Panc1 (cell line): ENCODE results near the gene RNF144B. TPM values are rescaled to one million over a fixed set of nuclear protein-coding genes. Genes with fewer than 3 reads are reported as not detected.

Experiments
- ATAC-seq: fragments of 200-7000 bp; cut with Tn5 transposase; 2 replicates; pipeline ENCODE4 v1.9.1; 2020; ENCODE audit warnings: mild to moderate bottlenecking, moderate library complexity
- BruUV-seq: library from RNA; stranded (reverse); fragments of 400-500 nt; replicated peaks from 2 replicates; lab custom pipeline; 2021; lab: Mats Ljungman, UMichigan
- CTCF ChIA-PET: fragments of 300-600 bp; sonication (Branson Sonifier 250); formaldehyde crosslinking; loops from one replicate; lab custom pipeline; 2022; ENCODE audit warnings: antibody characterized with exemption; lab: Charles Lee
- POLR2A ChIA-PET: fragments of 300-600 bp; sonication (Branson Sonifier 250); formaldehyde crosslinking; loops from one replicate; lab custom pipeline; 2022; ENCODE audit warnings: antibody characterized with exemption; lab: Charles Lee
- DNase-seq: peaks from one replicate; pipeline ENCODE4 v3.0.0-alpha.2; 2010; ENCODE audit warnings: low read depth, low spot score
- H3K27ac ChIP-seq: 2 replicates; pipeline ENCODE4 v1.5.1; 2011; ENCODE audit warnings: mild to moderate bottlenecking, low read length, inconsistent platforms
- H3K27me3 ChIP-seq: fragments of 200-500 bp; sonication (Bioruptor generic); 2 replicates; pipeline ENCODE4 v1.6.0; 2014; ENCODE audit warnings: low read length, inconsistent platforms; ENCODE audit not compliant: control insufficient read depth, insufficient read depth
- H3K36me3 ChIP-seq: fragments of 200-500 bp; sonication (Bioruptor generic); 2 replicates; pipeline ENCODE4 v1.5.1; 2014; ENCODE audit warnings: inconsistent platforms, mild to moderate bottlenecking, low read length, moderate library complexity; ENCODE audit not compliant: control insufficient read depth, insufficient read depth
- H3K4me1 ChIP-seq: 2 replicates; pipeline ENCODE4 v1.5.1; 2011; ENCODE audit warnings: inconsistent platforms, mild to moderate bottlenecking, low read length, moderate library complexity; ENCODE audit not compliant: control insufficient read depth, insufficient read depth
- H3K4me3 ChIP-seq, 2 experiments: 2 replicates each; pipeline ENCODE4 v1.5.1; 2011 to 2012; ENCODE audit warnings: low read depth in 2 of 2, low read length in 2 of 2, mild to moderate bottlenecking in 2 of 2, inconsistent platforms in 1 of 2, moderate library complexity in 1 of 2
- H3K9me3 ChIP-seq: fragments of 200-500 bp; sonication (Bioruptor generic); 2 replicates; pipeline ENCODE4 v1.5.1; 2014; ENCODE audit warnings: low read depth, mild to moderate bottlenecking, inconsistent platforms, low read length, moderate library complexity; ENCODE audit not compliant: control insufficient read depth, insufficient read depth
- POLR2AphosphoS5 ChIP-seq: IDR thresholded peaks from 2 replicates; pipeline ENCODE4 v1.6.1; 2012; ENCODE audit warnings: mild to moderate bottlenecking, low read depth, low read length, moderate library complexity
- SIN3A ChIP-seq: IDR thresholded peaks from 2 replicates; pipeline ENCODE4 v1.6.1; 2012; ENCODE audit warnings: low read depth, mild to moderate bottlenecking, low read length, moderate library complexity, borderline replicate concordance; ENCODE audit not compliant: insufficient read depth
- TCF7L2 ChIP-seq: IDR thresholded peaks from 2 replicates; pipeline ENCODE4 v1.6.1; 2011; ENCODE audit warnings: mild to moderate bottlenecking, low read depth, low read length, inconsistent platforms
- in situ Hi-C: cut with HindIII; loops from 2 replicates; pipeline ENCODE4 v1.10.0; 2016; ENCODE audit warnings: low sequenced_read_pairs, low pct_unique_long_range_greater_than_20kb
- intact Hi-C: fragments of 100-400 bp; cut with micrococcal nuclease; formaldehyde crosslinking; loops from one replicate; pipeline ENCODE4 v1.10.0; 2022; ENCODE audit not compliant: unreplicated experiment
- total RNA-seq: library from RNA; stranded (reverse); gene quantifications from one replicate; pipeline ENCODE4 v1.2.1, GENCODE V29; 2021; ENCODE audit not compliant: unreplicated experiment
- TF ChIP-seq, protein P1 (sequence below): fragments of 450-650 bp; IDR thresholded peaks from 2 replicates; pipeline ENCODE4 v1.5.1; 2017; ENCODE audit warnings: mild to moderate bottlenecking
- TF ChIP-seq, protein P2 (sequence below), 2 experiments: IDR thresholded peaks; 2 replicates each; pipeline ENCODE4 v1.6.1; 2011 to 2012; ENCODE audit warnings: low read depth in 2 of 2, control low read depth in 1 of 2, low read length in 1 of 2, mild to moderate bottlenecking in 1 of 2, moderate library complexity in 1 of 2; ENCODE audit not compliant: insufficient read depth in 1 of 2

The RNF144B gene
- total RNA-seq, 1 experiment from 2014 or later, result 5.6 TPM

DNA sequence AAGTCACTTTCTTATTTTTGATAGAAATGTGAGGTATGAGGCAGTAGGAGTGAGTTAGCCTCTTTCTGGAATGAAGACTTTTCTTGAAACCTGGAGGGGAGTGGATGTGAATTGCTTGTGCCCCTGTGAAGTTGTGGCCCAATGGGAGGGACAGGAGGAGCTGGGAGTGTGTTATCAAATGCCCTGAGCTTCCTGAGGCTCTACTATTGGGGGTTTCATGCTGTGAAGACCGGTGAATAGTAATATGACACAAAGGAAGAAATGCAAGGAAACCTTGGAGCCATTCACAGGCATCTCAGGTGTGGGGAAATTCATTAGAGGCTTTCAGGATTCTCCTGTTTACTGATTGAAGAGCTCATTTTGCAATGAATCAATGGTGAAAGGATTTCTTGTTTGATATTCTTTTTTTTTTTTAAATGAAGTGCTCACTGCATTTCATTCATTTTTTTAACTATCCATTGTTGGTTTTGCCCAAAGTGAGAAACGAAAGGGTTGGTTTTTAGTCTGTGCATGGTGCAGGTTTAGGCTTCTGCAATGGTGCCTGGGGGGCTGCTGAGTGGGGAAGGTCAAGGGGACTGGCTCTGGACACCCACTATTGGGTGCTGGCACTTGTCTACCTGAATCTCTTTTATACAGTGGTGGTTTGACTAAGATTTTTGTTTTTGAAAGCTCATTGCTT, 8.2 kb downstream of the RNF144B start:
- Histone ChIP-seq H3K27ac (no peak overlapping the region), H3K27me3 (no peaks in the 10 kb centered on the region; the same call in 1 of the 2 replicates), H3K9me3 (no peaks in the 10 kb centered on the region), H3K4me1 (no peaks in the 10 kb centered on the region), H3K4me3 (no peak overlapping the region), H3K36me3 (no peaks in the 10 kb centered on the region)
- ATAC-seq (no peak), DNase-seq (no peak)
- in situ Hi-C loops (no loop called here), intact Hi-C loops (no loop called here)
- BruUV-seq, result no TSS peak
- ChIA-PET CTCF (no interaction called here), POLR2A (no interaction called here)
- TF ChIP-seq, protein P1, sequence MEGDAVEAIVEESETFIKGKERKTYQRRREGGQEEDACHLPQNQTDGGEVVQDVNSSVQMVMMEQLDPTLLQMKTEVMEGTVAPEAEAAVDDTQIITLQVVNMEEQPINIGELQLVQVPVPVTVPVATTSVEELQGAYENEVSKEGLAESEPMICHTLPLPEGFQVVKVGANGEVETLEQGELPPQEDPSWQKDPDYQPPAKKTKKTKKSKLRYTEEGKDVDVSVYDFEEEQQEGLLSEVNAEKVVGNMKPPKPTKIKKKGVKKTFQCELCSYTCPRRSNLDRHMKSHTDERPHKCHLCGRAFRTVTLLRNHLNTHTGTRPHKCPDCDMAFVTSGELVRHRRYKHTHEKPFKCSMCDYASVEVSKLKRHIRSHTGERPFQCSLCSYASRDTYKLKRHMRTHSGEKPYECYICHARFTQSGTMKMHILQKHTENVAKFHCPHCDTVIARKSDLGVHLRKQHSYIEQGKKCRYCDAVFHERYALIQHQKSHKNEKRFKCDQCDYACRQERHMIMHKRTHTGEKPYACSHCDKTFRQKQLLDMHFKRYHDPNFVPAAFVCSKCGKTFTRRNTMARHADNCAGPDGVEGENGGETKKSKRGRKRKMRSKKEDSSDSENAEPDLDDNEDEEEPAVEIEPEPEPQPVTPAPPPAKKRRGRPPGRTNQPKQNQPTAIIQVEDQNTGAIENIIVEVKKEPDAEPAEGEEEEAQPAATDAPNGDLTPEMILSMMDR, result no peak
- TF ChIP-seq TCF7L2 (no peak), POLR2AphosphoS5 (no peak), SIN3A (no peak)
- TF ChIP-seq, protein P2, sequence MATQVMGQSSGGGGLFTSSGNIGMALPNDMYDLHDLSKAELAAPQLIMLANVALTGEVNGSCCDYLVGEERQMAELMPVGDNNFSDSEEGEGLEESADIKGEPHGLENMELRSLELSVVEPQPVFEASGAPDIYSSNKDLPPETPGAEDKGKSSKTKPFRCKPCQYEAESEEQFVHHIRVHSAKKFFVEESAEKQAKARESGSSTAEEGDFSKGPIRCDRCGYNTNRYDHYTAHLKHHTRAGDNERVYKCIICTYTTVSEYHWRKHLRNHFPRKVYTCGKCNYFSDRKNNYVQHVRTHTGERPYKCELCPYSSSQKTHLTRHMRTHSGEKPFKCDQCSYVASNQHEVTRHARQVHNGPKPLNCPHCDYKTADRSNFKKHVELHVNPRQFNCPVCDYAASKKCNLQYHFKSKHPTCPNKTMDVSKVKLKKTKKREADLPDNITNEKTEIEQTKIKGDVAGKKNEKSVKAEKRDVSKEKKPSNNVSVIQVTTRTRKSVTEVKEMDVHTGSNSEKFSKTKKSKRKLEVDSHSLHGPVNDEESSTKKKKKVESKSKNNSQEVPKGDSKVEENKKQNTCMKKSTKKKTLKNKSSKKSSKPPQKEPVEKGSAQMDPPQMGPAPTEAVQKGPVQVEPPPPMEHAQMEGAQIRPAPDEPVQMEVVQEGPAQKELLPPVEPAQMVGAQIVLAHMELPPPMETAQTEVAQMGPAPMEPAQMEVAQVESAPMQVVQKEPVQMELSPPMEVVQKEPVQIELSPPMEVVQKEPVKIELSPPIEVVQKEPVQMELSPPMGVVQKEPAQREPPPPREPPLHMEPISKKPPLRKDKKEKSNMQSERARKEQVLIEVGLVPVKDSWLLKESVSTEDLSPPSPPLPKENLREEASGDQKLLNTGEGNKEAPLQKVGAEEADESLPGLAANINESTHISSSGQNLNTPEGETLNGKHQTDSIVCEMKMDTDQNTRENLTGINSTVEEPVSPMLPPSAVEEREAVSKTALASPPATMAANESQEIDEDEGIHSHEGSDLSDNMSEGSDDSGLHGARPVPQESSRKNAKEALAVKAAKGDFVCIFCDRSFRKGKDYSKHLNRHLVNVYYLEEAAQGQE (IDR thresholded peaks at IDR 0.05; ENCODE audit: insufficient read depth in 1 of 2, low read depth in 2 of 2, low read length in 1 of 2), result no peak

DNA sequence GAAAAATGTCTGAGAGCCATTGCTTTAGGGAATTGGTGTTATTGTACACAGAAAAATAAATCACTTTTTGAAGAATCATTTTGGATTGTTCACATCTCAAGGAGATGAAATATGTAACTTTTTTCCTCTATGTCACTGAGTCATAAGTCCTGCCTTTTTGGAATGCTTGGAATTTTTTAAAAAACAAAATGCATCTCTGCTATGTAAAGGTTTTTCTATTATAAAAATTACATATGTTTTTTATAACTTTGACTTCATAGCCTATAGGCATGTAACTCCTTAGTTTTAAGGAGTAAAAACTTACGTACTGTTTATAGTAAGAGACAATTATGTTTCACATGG, 8.7 kb downstream of the RNF144B start:
- H3K4me1 ChIP-seq, result no peaks in the 10 kb centered on the region
- H3K27ac ChIP-seq, result no peak overlapping the region
- no peak for ATAC-seq
- H3K9me3 ChIP-seq, result no peaks in the 10 kb centered on the region
- in situ Hi-C loops, result no loop called here
- CTCF ChIA-PET, result no interaction called here
- no peak for DNase-seq
- intact Hi-C loops, result no loop called here
- no peaks in the 10 kb centered on the region for H3K36me3 ChIP-seq
- BruUV-seq, result no TSS peak
- POLR2A ChIA-PET, result no interaction called here
- no peak for TF ChIP-seq SIN3A
- TF ChIP-seq, protein P2 (IDR thresholded peaks at IDR 0.05; ENCODE audit: insufficient read depth in 1 of 2, low read depth in 2 of 2, low read length in 1 of 2), result no peak
- TF ChIP-seq, protein P1, result no peak
- TF ChIP-seq TCF7L2, result no peak
- TF ChIP-seq POLR2AphosphoS5, result no peak
- no peak overlapping the region for H3K4me3 ChIP-seq
- no peaks in the 10 kb centered on the region; the same call in 1 of the 2 replicates for H3K27me3 ChIP-seq
